Spleen (tissue), 7 donors: Measurements from ENCODE around the gene RASAL3.

Source experiments
- CTCF ChIP-seq, 11 experiments: fragments of 200-600 bp in 7 of 11; fragments of 450-650 bp in 4 of 11; sonication (generic) in 4 of 11; IDR thresholded peaks in 8 of 11; conservative IDR thresholded peaks in 3 of 11; 1 replicate in 7 of 11; 2 replicates in 4 of 11; pipeline versions ENCODE4 v1.4.0 to v1.8.0; 2016 to 2021; ENCODE audit warnings: antibody characterized with exemption in 11 of 11, inconsistent platforms in 4 of 11, mild to moderate bottlenecking in 1 of 11
- POLR2A ChIP-seq, 3 donors: fragments of 450-650 bp; IDR thresholded peaks; one replicate each; pipeline ENCODE4 v1.5.1; 2017; ENCODE audit warnings: antibody characterized with exemption in 3 of 3, mild to moderate bottlenecking in 1 of 3
- POLR2AphosphoS5 ChIP-seq, 3 donors: sonication (generic); formaldehyde crosslinking; IDR thresholded peaks; one replicate each; pipeline ENCODE4 v1.5.1; 2017; ENCODE audit warnings: antibody characterized with exemption in 3 of 3
- donor health status: DM: no; HTN: no; CAD: no; lungs with moderate emphysema.
- donor health status: DM: no; HTN: no; CAD: no.
- donor health status: DM: no; HTN: no; CAD: no.

GRCh38 chr19:15448044-15448777 lies 16.1 kb downstream of the RASAL3 start:
- TF ChIP-seq CTCF (IDR thresholded peaks at IDR 0.05 in 8 of 11, conservative IDR thresholded peaks at IDR 0.05 in 3 of 11) (no peak), POLR2A (IDR thresholded peaks at IDR 0.05) (no peak), POLR2AphosphoS5 (IDR thresholded peaks at IDR 0.05) (no peak)
